ENCODE results near the gene PPARG. TPM values are rescaled to one million over a fixed set of nuclear protein-coding genes. Genes with fewer than 3 reads are reported as not detected.

Gene PPARG
- total and polyA plus RNA-seq, 2 of the 8 experiments (the other 6 are each of a cell fraction or from before 2014, with no cell fraction given) = 0.06 TPM; not detected in 1

DNA sequence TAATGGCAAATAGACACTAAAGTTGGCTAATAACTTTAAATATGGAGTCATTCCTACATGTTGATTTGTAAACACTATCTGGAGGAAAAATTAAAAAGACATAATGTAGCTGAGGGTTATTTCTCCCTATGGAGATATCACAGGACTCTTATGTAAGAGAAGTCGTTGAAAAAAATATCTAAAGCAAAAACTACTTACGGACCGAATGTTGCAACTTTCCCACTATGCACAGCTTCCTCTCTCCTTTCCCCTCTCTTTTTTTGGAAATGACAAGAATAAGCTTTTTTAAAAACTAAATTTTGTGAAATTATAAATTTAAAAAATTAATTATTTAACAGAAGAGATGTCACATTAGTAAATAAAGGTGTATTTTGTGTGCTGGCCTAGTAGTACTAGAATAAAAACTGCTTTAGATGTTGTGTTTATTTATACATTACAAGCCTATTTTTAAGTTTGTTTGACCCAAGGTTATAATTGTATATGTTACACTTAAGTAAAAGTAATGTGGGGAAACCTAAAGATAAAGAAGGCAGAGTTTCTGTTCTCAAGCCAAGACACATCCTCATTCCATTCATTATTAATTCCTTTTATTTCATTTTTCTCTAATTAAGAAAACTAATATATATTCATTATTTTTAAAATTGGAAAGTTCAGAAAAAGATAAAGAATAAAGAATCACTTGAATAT lies 20.7 kb upstream of the PPARG start (continued):
- no peak for TF ChIP-seq BCL11A (IDR thresholded peaks at IDR 0.05; ENCODE audit: low read depth in 2 of 2, low read length in 2 of 2)
